BLaER1 (cell line): ENCODE data around the gene TAF11L3.
"Not testable (repeated sequence)": the region's sequence is repeated elsewhere in the genome, so short reads cannot be mapped to it uniquely, and the experiment has no call there.

ENCODE experiments used
- H3K27ac ChIP-seq: shearing (Covaris generic); formaldehyde crosslinking; 2 replicates; pipeline ENCODE4 v1.8.1; 2022
- H3K27me3 ChIP-seq: shearing (Covaris generic); formaldehyde crosslinking; 2 replicates; pipeline ENCODE4 v1.8.1; 2022
- H3K36me3 ChIP-seq: shearing (Covaris generic); formaldehyde crosslinking; 2 replicates; pipeline ENCODE4 v1.8.1; 2022
- H3K4me1 ChIP-seq: shearing (Covaris generic); formaldehyde crosslinking; 2 replicates; pipeline ENCODE4 v1.8.1; 2022
- H3K4me2 ChIP-seq: shearing (Covaris generic); formaldehyde crosslinking; 2 replicates; pipeline ENCODE4 v1.8.1; 2022
- H3K4me3 ChIP-seq: shearing (Covaris generic); formaldehyde crosslinking; 2 replicates; pipeline ENCODE4 v1.8.1; 2022
- H3K9ac ChIP-seq: shearing (Covaris generic); formaldehyde crosslinking; 2 replicates; pipeline ENCODE4 v1.8.1; 2022
- H3K9me3 ChIP-seq: shearing (Covaris generic); formaldehyde crosslinking; 2 replicates; pipeline ENCODE4 v1.8.1; 2022
- H4K20me1 ChIP-seq: shearing (Covaris generic); formaldehyde crosslinking; 2 replicates; pipeline ENCODE4 v1.8.1; 2022
- Cebpa-rat ChIP-seq: shearing (Covaris generic); IDR thresholded peaks from 2 replicates; pipeline ENCODE4 v1.8.1; 2022

Gene TAF11L3

DNA sequence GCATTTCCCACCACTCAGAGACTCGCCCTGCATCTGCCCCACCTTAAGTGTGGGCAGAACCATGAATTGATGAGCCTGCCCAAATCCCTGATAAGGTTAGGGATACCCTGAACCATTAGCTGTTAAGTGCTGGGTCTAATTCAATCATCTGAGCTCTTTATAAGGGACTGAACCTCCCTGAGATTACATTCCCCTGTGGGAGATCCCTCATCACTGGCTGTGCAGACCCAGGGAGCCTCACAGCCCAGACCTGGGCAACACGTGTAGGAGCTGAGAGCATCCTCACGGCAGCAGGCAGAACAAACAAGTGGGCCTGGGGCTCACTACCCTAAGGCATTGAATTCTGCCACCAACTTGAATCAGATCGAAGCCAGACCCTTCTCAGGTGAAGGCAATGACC lies 20.7 kb upstream of the TAF11L3 start:
- Histone ChIP-seq H3K4me3 (no peak overlapping the region), H3K36me3 (no peaks in the 10 kb centered on the region), H3K9ac (no peak overlapping the region), H4K20me1 (no peaks in the 10 kb centered on the region), H3K27ac (no peak overlapping the region), H3K9me3 (0 out of 2 replicates have a peak, but pooled peaks cover 5% of the 10 kb centered on the region), H3K4me1 (no peaks in the 10 kb centered on the region), H3K4me2 (no peak overlapping the region), H3K27me3 (no peaks in the 10 kb centered on the region)
- no peak for TF ChIP-seq Cebpa-rat

DNA sequence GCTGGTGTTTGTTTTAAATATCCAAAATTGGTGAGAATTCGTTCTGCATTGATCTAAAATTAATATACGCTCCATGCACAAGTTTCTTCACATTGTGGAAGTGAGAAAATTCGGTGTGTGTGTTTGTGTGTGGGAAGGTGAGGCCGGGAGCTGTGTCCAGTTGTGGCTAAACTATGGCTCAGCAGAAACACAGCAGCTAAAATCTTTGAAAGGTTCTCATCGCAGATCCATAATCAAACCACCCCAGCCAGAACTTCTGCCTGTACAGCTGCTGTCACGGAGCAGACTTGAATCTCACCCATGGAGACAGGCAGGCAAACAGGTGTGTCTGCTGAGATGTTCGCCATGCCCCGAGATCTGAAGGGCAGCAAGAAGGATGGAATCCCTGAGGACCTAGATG lies 20.2 kb upstream of the TAF11L3 start, which contains the start of gene TAF11L2:
TAF11L2 (plus strand) TSS at position 301 of the 400 bp plus-strand sequence.
- H3K4me3 ChIP-seq, H3K4me1 ChIP-seq, H3K4me2 ChIP-seq, H4K20me1 ChIP-seq, H3K9me3 ChIP-seq, H3K27ac ChIP-seq, H3K9ac ChIP-seq, H3K36me3 ChIP-seq, H3K27me3 ChIP-seq: not testable (repeated sequence)

DNA sequence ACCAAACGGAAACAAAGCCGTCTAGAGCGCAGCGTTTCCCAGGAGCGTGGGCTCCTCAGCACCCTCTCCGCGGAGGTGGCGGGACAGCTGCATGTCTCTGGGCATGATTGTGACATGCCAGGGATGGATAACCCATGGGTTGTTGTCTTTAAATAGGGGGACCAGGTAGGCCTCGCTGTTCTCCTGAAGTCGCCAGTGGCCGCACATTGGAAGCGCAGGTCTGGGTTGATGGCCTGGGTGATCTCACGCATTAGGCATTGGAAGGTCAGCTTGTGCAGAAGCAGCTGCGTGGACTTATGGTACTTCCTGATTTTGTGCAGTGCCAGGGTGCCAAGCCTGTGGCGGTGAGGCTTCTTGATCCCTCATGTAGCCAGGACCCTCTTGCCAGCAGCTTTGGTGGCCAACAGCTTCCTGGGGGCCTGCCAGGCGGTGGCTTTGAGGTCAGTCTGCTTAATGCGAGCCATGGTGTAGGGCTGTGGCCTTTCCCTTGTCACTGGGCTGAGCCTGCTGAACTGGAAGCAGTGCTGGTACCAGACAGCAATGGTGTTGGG lies 6.3 kb upstream of the TAF11L3 start:
- no peak overlapping the region for H3K4me3 ChIP-seq
- no peaks in the 10 kb centered on the region for H3K9me3 ChIP-seq
- H3K36me3 ChIP-seq, result no peaks in the 10 kb centered on the region

DNA sequence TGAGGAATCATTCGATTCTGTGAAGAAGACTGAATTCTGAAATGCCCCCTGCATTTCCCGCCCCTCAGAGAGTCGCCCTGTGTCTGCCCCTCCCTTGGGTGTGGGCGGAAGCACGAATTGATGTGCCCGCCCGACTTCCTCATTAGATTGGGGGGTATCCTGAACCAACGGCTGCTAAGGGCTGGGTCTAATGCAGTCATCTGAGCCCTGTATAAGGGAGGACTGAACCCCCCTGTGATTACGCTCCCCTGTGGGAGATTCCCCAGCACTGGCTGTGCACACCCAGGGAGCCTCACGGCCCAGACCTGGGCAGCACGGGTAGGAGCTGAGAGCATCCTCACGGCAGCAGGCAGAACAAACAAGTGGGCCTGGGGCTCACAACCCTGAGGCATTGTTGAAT lies 641 bp upstream of the TAF11L3 start:
- not testable (repeated sequence) for H3K27me3 ChIP-seq, H3K4me2 ChIP-seq, H3K9me3 ChIP-seq, H3K36me3 ChIP-seq, H3K4me3 ChIP-seq, H3K9ac ChIP-seq, H3K4me1 ChIP-seq, H4K20me1 ChIP-seq, H3K27ac ChIP-seq

More for the DNA sequence above, 6.3 kb upstream of the TAF11L3 start:
- TF ChIP-seq Cebpa-rat, result no peak
- H3K9ac ChIP-seq, result no peak overlapping the region
- H3K4me2 ChIP-seq, result no peak overlapping the region
- H4K20me1 ChIP-seq, result no peaks in the 10 kb centered on the region
- no peaks in the 10 kb centered on the region for H3K4me1 ChIP-seq
- H3K27me3 ChIP-seq, result no peaks in the 10 kb centered on the region
- no peak overlapping the region for H3K27ac ChIP-seq

DNA sequence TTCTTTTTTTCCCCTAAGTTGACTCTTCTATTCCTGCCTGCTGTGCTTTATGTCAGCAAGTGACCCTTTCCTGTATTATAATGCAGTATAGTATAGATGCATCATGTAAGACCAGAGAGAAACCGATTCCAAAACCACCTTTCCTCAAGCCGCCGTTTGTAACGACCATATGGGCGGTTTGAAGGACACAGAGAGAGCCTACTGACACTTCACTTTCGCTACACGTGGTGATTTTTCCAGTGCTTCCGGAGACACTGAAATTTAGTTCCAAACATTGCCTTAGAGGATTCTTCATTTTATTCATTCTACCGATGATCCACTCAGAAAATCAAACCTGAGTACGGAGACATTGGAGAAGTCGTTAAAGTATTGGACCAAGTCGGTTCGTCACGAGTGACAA lies 1.3 kb downstream of the TAF11L3 start:
- H3K4me1 ChIP-seq, H3K4me2 ChIP-seq, H4K20me1 ChIP-seq, H3K9me3 ChIP-seq, H3K27me3 ChIP-seq, H3K36me3 ChIP-seq, H3K9ac ChIP-seq, H3K4me3 ChIP-seq, H3K27ac ChIP-seq: not testable (repeated sequence)

DNA sequence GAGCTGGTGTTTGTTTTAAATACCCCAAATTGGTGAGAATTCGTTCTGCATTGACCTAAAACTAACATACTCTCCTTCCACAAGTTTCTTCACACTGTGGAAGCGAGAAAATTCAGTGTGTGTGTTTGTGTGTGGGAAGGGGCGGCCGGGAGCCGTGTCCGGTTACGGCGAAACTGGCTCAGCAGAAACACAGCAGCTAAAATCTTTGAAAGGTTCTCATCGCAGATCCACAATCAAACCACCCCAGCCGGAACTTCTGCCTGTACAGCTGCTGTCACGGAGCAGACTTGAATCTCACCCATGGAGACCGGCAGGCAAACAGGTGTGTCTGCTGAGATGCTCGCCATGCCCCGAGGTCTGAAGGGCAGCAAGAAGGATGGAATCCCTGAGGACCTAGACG lies 3.3 kb downstream of the TAF11L3 start, which contains the start of gene TAF11L4:
TAF11L4 (plus strand) TSS at position 301 of the 400 bp plus-strand sequence.
- H4K20me1 ChIP-seq, H3K4me2 ChIP-seq, H3K27ac ChIP-seq, H3K36me3 ChIP-seq, H3K27me3 ChIP-seq, H3K9me3 ChIP-seq, H3K4me1 ChIP-seq, H3K4me3 ChIP-seq, H3K9ac ChIP-seq: not testable (repeated sequence)

DNA sequence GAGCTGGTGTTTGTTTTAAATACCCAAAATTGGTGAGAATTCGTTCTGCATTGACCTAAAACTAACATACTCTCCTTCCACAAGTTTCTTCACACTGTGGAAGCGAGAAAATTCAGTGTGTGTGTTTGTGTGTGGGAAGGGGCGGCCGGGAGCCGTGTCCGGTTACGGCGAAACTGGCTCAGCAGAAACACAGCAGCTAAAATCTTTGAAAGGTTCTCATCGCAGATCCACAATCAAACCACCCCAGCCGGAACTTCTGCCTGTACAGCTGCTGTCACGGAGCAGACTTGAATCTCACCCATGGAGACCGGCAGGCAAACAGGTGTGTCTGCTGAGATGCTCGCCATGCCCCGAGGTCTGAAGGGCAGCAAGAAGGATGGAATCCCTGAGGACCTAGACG lies 6.8 kb downstream of the TAF11L3 start, which contains the start of gene TAF11L5:
TAF11L5 (plus strand) TSS at position 301 of the 400 bp plus-strand sequence.
- H3K9me3 ChIP-seq, H3K27ac ChIP-seq, H3K4me1 ChIP-seq, H4K20me1 ChIP-seq, H3K4me2 ChIP-seq, H3K9ac ChIP-seq, H3K27me3 ChIP-seq, H3K4me3 ChIP-seq, H3K36me3 ChIP-seq: not testable (repeated sequence)

DNA sequence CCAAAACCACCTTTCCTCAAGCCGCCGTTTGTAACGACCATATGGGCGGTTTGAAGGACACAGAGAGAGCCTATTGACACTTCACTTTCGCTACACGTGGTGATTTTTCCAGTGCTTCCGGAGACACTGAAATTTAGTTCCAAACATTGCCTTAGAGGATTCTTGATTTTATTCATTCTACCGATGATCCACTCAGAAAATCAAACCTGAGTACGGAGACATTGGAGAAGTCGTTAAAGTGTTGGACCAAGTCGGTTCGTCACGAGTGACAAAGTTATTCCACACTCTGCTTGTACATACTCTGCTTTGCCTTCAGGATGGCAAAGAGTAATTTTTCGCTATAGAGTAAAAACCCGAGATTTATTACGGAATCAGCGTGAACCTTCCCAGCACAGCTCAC lies 8.3 kb downstream of the TAF11L3 start:
- not testable (repeated sequence) for H3K36me3 ChIP-seq, H3K9me3 ChIP-seq, H3K4me1 ChIP-seq, H3K4me2 ChIP-seq, H4K20me1 ChIP-seq, H3K4me3 ChIP-seq, H3K9ac ChIP-seq, H3K27ac ChIP-seq, H3K27me3 ChIP-seq

DNA sequence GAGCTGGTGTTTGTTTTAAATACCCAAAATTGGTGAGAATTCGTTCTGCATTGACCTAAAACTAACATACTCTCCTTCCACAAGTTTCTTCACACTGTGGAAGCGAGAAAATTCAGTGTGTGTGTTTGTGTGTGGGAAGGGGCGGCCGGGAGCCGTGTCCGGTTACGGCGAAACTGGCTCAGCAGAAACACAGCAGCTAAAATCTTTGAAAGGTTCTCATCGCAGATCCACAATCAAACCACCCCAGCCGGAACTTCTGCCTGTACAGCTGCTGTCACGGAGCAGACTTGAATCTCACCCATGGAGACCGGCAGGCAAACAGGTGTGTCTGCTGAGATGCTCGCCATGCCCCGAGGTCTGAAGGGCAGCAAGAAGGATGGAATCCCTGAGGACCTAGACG lies 10.2 kb downstream of the TAF11L3 start, which contains the start of gene TAF11L6:
TAF11L6 (plus strand) TSS at position 301 of the 400 bp plus-strand sequence.
- not testable (repeated sequence) for H3K27ac ChIP-seq, H3K27me3 ChIP-seq, H4K20me1 ChIP-seq, H3K9me3 ChIP-seq, H3K4me2 ChIP-seq, H3K36me3 ChIP-seq, H3K4me1 ChIP-seq, H3K4me3 ChIP-seq, H3K9ac ChIP-seq
